GM12872 (cell line): ENCODE measurements around the gene FAM3D.
A peak's percentile ranks its signal among the peaks of the same experiment; 100 is the strongest.

Experiments
- CTCF ChIP-seq: IDR thresholded peaks from 3 replicates; pipeline ENCODE4 v1.5.1; 2011; ENCODE audit warnings: low read depth, mild to moderate bottlenecking, low read length, moderate library complexity; ENCODE audit not compliant: insufficient read depth

The FAM3D gene

DNA sequence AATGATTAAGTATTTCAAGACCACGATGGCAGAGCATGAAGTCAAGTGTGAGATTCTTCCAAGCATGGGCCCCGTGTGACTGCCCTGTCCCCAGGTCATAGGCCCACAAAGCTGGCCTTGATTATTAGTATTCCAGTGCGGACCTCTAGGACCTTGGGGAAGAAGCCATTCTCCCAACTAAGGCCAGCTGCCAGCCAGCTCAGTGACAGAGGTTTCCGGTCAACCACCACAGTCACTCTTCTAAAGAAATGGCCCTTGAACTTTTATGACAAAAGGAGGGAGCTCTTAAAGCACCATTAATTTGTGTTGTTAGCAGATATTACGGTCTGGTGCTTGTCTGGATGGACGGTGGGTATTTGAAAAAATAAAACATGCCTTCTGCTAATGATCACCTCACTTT is 28.0 kb downstream of the FAM3D start:
- TF ChIP-seq CTCF: no peak

- TF ChIP-seq CTCF: no peak
Measured at GRCh38 chr3:58637509-58637908, 29.1 kb downstream of the FAM3D start.

- peak; percentile 45 for TF ChIP-seq CTCF
Measured at GRCh38 chr3:58635371-58636285, 30.9 kb downstream of the FAM3D start.

DNA sequence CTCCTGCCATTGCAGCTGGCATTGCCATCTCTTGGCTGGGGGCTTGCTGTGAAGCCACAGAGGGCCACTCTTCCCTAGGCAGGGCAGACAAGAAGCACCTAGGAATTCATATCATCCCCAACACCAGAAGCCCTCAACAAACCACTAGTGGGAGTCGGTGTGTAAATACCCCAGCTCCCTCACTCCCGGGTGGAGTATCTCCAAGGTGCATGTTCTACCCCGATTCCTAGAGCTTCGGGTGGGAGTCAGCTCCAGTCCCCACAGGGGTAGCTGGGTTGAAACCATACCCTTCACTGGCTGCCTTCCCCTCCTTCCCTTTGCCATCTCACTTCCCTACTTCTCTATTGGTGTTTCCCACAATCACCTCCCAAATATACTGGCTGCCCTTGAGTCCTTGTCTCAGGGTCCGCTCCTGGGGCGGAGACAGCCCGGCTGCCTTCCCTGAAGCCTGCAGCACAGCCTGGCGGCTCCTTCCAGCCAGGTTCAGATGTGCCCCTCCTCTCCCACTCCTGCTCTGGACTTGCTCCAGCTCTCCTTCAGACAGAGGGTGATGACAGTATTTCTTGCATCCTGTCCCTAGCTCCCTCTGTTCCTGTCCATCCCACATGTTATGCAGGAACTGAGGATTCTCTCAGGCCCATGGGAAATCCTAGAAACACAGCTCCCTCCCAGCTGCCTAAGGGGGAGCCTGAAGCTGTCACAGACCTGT is 33.3 kb downstream of the FAM3D start:
- TF ChIP-seq CTCF: no peak

GRCh38 chr3:58631742-58632141 is 34.8 kb downstream of the FAM3D start:
- no peak for TF ChIP-seq CTCF

GRCh38 chr3:58630710-58631092 is 35.9 kb downstream of the FAM3D start:
- no peak for TF ChIP-seq CTCF

DNA sequence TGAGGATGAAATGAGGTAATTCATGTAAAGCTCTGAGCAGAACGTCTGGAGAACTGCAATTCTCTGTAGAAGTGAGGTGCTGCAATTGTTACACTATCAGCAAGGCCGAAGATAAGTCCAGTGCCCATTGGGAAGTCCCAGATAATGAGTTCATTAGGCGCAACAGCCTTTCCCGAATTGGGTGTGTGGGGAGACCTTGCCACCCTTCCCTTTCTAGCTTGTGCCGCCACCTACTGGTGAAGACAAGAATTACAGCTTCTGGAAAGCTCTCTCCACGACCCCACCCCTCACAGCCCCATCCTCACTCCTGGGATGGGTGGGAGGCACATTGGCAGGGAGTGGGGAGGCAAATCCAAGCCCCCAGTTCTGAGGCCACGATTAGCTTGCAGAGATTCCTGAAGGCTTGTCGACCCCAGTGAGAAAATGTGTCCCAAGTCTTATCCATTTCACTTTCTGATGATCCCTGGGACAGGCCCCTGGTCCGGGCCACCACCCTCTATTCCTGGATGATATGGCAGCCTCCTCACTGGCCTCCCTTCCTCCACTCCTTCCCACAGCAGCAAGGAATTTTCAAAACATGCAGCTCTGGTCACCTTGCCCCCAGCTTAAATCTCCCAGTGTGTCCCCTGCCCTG is 36.4 kb downstream of the FAM3D start:
- TF ChIP-seq CTCF: peak; percentile 93
